Renal cortex interstitium (tissue), 11 donors: ENCODE data around the gene SEMA3A. TPM values are rescaled to one million over a fixed set of nuclear protein-coding genes. Genes with fewer than 3 reads are reported as not detected.

Source experiments
- DNase-seq, 11 donors: peaks; one replicate each; pipeline ENCODE4 v3.0.0-alpha.2; 2013; ENCODE audit warnings: low read depth in 9 of 11, low spot score in 4 of 11; ENCODE audit errors: extremely low read depth in 1 of 11
- polyA plus RNA-seq, 3 donors: library from polyadenylated mRNA; unstranded; fragments of 120-200 nt; gene quantifications; one replicate each; pipeline ENCODE4 v1.2.1, GENCODE V29; 2013; ENCODE audit not compliant: insufficient read length in 3 of 3

Gene SEMA3A
- polyA plus RNA-seq, 3 donors = 10.8 to 16.4 (median 15.6) TPM

DNA sequence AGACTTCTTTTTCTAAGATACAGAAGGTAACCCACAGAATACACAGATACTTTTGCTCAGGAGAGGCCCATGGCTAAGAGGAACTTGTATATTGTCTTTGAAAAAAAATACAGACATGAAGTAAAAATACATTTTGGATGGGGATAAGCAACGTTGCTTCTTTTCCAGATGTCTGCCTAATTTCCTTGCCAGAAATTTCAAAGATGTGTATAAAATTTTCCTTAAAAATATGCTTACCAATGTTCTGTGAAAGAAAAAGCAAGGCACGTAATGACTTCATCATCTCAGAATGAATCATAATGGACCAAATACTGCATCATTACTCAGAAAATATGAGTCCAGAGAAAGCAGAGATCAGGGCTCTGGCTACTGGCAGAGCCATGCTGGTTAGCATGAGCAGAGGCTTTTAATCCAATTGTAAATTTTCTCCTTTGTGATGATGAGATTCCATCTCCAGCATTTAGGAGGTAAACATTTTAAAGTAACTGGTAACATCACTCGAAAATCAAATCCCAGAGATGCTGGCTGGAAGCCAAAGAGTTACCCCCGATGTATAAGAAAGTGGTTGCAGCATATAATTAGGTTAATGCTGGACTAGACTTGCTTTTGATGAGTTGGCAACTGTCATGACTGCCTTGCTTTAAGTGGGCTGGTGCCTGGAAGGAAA, 272.5 kb downstream of the SEMA3A start:
- no peak for DNase-seq

DNA sequence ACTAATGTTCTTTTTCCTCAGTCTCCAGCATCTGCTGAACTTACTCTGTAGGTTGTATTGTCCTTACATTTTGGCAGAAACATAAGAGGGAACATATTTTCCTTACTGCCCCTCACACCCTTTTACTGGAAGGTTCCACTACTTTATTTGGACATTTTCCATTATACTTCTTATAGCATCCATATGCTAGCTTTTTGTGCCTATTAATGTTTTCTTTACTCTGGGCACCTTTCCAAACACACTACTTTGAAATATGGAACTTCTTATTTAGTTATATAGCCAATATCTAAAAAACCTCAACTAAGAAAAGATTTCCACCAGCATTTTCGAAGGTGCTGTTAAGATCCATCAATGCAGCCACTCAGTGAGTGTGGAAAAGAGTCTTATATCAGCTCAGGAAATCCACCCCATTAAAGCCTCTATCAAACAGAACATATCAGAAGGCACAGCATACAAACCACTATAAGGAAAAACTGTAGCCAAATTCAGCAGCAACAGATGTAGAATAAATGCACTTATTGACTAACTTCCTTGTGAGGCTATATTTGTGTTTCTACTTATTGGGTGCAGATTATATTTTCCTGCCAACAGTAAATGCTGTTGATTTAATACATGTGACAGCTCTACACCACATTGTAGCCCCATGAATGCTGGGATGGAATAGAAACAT, 273.2 kb downstream of the SEMA3A start:
- no peak for DNase-seq

DNA sequence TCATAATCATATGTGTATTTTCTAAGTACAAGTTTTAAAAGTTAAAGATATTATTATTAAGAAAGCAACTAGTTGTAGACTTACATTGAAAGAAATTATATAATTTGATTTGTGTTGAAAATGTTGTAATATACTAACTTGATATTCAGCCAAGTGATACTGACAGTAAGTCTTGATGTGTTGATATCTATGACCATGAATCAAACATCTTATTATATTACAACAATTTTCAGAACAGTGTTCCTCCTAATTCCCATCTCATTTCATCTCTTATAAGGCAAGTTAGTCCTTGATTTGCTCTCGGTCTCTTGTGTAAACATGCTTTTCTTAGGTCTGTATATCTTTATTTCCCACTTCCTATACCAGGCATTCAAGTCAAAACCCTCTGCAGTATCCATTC, 276.4 kb downstream of the SEMA3A start:
- DNase-seq = no peak

DNA sequence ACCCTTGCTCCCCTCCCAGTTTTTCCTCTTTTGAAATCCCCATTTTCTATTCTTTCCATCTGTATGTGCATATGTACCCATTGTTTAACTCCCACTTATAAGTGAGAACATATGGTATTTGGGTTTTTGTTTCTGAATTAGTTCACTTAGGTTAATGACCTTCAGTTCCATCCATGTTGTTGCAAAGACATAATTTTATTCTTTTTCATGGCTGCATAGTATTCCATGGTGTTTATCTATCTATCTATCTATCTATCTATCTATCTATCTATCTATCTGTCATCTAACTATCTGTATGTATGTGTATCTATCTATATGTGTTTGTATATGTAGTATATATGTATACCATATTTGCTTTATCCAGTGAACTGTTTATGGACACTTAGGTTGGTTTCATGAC, 281.4 kb downstream of the SEMA3A start:
- no peak for DNase-seq

DNA sequence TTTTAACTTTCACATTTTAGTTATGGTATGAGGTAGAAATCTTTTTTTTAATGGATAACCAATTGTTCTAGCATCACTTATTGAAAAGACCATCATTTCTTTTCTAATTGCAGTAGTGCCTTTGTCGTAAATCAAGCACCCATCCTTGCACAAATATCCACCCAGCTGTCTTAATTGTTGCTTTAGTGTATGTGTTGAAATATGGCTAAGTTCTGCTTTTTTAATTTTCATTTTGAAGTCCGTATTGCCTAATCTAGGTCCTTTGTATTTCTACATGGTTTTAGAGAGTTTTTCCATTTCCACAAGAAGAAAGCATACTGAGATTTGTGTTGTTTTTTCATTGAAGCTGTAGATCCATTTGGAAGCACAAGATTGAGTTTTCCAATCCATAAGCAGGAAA, 286.1 kb downstream of the SEMA3A start:
- no peak for DNase-seq
